AG04449 (cell line): Measurements from ENCODE around the gene DNAJC1.

Experiments
- CTCF ChIA-PET: fragments of 350-600 bp; formaldehyde crosslinking; extraction: SDS; loops from one replicate; lab custom pipeline; 2021; ENCODE audit warnings: antibody characterized with exemption; lab: Yijun Ruan, JAX
- POLR2A ChIA-PET: fragments of 400-600, 350-600 bp; formaldehyde crosslinking; extraction: SDS; loops from one replicate; lab custom pipeline; 2020; ENCODE audit warnings: antibody characterized with exemption, inconsistent platforms; lab: Yijun Ruan, JAX
- DNase-seq: peaks from one replicate; pipeline ENCODE4 v3.0.0-alpha.2; 2010; ENCODE audit warnings: low read depth, low spot score
- H3K4me3 ChIP-seq: 2 replicates; pipeline ENCODE4 v1.5.1; 2011; ENCODE audit warnings: low read depth, mild to moderate bottlenecking, control low read depth, low read length
- TF ChIP-seq, protein P1 (sequence below): IDR thresholded peaks from one replicate; pipeline ENCODE4 v1.5.1; 2011; ENCODE audit warnings: mild to moderate bottlenecking, moderate library complexity, low read length, control low read depth, inconsistent platforms; ENCODE audit not compliant: insufficient read depth; ENCODE audit errors: missing control alignments

DNAJC1 gene

DNA sequence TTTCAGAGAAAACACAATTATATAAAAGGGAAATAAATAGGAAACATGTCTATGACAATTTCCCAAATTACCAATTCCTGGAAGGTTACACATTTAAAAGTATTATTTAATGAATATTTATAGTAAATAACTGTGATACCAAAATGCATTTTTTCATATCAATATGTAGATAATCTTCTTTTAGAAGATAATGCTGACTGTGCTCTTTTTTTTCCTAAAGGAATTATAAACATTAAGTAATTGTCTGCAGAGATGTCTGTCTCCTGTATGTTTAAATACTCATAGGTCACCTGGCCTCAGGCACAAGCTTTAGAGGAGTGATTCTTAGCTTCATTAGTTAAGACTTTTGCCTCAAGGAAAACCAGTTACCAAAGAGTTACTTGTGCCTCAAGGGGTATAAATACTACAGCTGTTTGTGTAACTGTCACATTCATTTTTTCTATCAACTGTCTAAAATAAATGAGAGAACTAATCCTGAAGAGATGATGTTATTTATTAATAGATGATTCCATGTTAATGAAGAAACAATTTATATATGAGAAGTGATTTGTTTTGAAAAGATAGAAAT, 77.1 kb downstream of the DNAJC1 start:
- DNase-seq = no peak
- POLR2A ChIA-PET = no interaction called here
- CTCF ChIA-PET = no interaction called here
- H3K4me3 ChIP-seq = no peak overlapping the region
- TF ChIP-seq, protein P1, sequence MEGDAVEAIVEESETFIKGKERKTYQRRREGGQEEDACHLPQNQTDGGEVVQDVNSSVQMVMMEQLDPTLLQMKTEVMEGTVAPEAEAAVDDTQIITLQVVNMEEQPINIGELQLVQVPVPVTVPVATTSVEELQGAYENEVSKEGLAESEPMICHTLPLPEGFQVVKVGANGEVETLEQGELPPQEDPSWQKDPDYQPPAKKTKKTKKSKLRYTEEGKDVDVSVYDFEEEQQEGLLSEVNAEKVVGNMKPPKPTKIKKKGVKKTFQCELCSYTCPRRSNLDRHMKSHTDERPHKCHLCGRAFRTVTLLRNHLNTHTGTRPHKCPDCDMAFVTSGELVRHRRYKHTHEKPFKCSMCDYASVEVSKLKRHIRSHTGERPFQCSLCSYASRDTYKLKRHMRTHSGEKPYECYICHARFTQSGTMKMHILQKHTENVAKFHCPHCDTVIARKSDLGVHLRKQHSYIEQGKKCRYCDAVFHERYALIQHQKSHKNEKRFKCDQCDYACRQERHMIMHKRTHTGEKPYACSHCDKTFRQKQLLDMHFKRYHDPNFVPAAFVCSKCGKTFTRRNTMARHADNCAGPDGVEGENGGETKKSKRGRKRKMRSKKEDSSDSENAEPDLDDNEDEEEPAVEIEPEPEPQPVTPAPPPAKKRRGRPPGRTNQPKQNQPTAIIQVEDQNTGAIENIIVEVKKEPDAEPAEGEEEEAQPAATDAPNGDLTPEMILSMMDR = no peak

DNA sequence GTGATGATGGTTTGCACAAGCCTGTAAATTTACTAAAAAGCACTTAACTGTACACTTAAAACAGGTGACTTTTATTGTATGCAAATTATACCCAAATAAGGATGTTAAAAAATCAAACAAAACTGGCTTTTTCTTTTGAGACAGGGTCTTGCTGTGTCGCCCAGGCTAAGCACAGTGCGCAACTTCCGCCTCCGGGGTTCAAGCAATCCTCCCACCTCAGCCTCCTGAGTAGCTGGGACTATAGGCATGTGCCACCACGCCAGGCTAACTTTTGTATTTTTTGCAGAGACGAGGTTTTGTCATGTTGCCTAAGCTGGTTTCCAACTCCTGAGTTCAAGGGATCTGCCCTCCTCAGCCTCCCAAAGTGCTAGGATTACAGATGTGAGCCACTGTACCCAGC, 77.7 kb downstream of the DNAJC1 start:
- DNase-seq = no peak
- H3K4me3 ChIP-seq = no peak overlapping the region
- CTCF ChIA-PET = no interaction called here
- TF ChIP-seq, protein P1 = no peak
- POLR2A ChIA-PET = no interaction called here

DNA sequence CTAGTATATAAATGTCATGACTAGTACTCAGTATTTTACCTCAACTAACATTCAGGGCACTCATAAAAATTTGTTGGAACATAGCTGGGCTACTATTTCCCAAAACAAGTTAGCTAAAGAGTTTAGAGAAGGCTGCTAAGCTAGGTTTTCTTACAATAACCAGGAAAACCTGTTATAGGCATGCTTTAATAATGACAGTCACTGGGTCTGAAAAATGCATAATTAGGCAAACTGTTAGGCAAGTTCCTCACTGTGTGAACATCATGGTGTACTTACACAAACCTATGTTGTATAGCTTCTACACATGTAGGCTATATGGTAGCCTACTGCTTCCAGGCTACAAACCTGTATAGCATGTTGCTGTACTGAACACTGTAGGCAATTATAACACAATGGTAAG, 79.0 kb downstream of the DNAJC1 start:
- H3K4me3 ChIP-seq = no peak overlapping the region
- TF ChIP-seq, protein P1 = no peak
- DNase-seq = no peak
- POLR2A ChIA-PET = no interaction called here
- CTCF ChIA-PET = no interaction called here

DNA sequence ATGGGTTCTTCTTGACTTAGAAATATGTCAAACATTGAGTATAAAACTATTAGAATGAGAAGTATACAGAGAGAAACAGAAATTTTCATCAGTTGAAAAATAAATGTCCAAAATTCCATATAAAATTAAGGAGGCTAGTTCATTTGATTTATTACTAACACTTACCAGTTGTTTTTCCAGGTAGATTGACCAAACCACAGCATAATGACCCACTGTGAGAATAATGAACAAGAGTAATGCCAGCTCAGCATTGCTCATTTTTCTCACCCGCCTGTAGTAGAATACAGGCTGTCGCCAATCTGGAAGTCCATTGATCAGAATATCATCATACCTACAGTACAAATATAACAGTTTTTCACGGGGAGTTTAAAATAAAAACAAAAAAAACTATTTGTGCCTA, 82.9 kb downstream of the DNAJC1 start:
- CTCF ChIA-PET = interaction anchor here (1.3 kb wide), 1 partner anchor 8 kb away, joined by 4 read pairs; no protein-coding TSS in a partner anchor
- H3K4me3 ChIP-seq = no peak overlapping the region
- POLR2A ChIA-PET = no interaction called here
- DNase-seq = no peak
- TF ChIP-seq, protein P1 = no peak

DNA sequence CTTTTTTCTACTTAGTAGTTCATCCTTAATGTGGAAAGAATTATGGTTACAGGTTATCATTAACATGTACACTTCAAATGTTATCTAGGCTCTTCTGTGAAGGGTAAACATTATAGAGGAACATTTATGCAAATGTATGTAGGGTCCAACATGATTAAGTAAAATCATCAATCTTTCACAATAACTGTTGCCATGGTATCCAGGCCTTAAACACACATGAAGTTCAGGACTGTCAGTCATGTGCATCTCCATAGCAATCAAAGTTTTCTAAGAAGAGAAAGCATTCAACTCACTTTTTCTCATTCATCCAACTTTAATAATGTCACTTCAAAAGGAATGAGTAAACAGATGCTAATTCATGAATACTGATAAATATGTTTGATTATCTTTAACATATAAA, 83.6 kb downstream of the DNAJC1 start:
- ChIA-PET POLR2A (no interaction called here), CTCF (no interaction called here)
- no peak overlapping the region for H3K4me3 ChIP-seq
- no peak for DNase-seq
- TF ChIP-seq, protein P1 = no peak

DNA sequence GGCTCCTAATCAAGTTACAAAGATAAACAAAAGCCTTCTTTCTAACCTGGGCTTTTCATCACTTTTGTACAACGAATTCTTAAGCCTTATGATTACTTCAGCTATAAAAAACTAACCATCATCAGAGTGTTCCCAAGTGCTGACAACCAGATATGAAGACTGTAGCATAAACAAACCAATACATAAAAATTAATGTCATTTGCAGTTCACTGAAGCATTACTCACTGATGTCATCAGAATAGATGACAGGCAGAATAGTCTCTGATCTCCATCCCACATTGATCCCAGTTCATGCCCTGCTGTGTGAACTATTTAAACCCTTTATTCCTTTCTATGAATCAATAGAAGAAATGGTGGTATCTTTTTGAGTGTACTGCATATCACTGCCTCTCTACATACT, 84.4 kb downstream of the DNAJC1 start:
- ChIA-PET CTCF (interaction anchor here (0.7 kb wide), 1 partner anchor 12 kb away, joined by 3 read pairs; no protein-coding TSS in a partner anchor), POLR2A (no interaction called here)
- DNase-seq = no peak
- no peak overlapping the region for H3K4me3 ChIP-seq
- TF ChIP-seq, protein P1 = no peak
